PFSK-1 (cell line): ENCODE results near the gene ZNF592.

Source experiments
- FOXP2 ChIP-seq: optimal IDR thresholded peaks from 2 replicates; pipeline ENCODE3; 2011; ENCODE audit warnings: borderline replicate concordance, control low read depth, inconsistent platforms; ENCODE audit not compliant: insufficient read depth; ENCODE audit errors: extremely low read length, extremely low read depth
- POLR2AphosphoS5 ChIP-seq: IDR thresholded peaks from 2 replicates; pipeline ENCODE4 v1.6.1; 2012; ENCODE audit warnings: low read depth, mild to moderate bottlenecking, control low read depth, low read length, moderate library complexity
- SIN3A ChIP-seq: IDR thresholded peaks from 2 replicates; pipeline ENCODE4 v1.6.1; 2012; ENCODE audit warnings: mild to moderate bottlenecking, low read length, moderate library complexity, borderline replicate concordance; ENCODE audit not compliant: insufficient read depth
- TAF1 ChIP-seq: IDR thresholded peaks from 2 replicates; pipeline ENCODE4 v1.6.1; 2012; ENCODE audit warnings: low read length, control low read depth, borderline replicate concordance; ENCODE audit not compliant: insufficient read depth
- TF ChIP-seq, protein P1 (sequence below), 2 experiments: IDR thresholded peaks; 2 replicates each; pipeline versions ENCODE4 v1.6.1 to v1.8.0; 2011 to 2012; ENCODE audit warnings: low read depth in 2 of 2, low read length in 2 of 2, control low read depth in 1 of 2, inconsistent platforms in 1 of 2, mild to moderate bottlenecking in 1 of 2, moderate library complexity in 1 of 2; ENCODE audit not compliant: insufficient read depth in 1 of 2

- TF ChIP-seq POLR2AphosphoS5 (no peak), SIN3A (no peak), FOXP2 (no peak), TAF1 (no peak)
- TF ChIP-seq, protein P1, sequence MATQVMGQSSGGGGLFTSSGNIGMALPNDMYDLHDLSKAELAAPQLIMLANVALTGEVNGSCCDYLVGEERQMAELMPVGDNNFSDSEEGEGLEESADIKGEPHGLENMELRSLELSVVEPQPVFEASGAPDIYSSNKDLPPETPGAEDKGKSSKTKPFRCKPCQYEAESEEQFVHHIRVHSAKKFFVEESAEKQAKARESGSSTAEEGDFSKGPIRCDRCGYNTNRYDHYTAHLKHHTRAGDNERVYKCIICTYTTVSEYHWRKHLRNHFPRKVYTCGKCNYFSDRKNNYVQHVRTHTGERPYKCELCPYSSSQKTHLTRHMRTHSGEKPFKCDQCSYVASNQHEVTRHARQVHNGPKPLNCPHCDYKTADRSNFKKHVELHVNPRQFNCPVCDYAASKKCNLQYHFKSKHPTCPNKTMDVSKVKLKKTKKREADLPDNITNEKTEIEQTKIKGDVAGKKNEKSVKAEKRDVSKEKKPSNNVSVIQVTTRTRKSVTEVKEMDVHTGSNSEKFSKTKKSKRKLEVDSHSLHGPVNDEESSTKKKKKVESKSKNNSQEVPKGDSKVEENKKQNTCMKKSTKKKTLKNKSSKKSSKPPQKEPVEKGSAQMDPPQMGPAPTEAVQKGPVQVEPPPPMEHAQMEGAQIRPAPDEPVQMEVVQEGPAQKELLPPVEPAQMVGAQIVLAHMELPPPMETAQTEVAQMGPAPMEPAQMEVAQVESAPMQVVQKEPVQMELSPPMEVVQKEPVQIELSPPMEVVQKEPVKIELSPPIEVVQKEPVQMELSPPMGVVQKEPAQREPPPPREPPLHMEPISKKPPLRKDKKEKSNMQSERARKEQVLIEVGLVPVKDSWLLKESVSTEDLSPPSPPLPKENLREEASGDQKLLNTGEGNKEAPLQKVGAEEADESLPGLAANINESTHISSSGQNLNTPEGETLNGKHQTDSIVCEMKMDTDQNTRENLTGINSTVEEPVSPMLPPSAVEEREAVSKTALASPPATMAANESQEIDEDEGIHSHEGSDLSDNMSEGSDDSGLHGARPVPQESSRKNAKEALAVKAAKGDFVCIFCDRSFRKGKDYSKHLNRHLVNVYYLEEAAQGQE (IDR thresholded peaks at IDR 0.05; ENCODE audit: insufficient read depth in 1 of 2, low read depth in 2 of 2, low read length in 2 of 2), result no peak
Measured at GRCh38 chr15:84797212-84797611, 48.8 kb downstream of the ZNF592 start.
